HG02884 (cell line): ENCODE measurements around the gene TBL3.
A peak's percentile ranks its signal among the peaks of the same experiment; 100 is the strongest.

Experiments
- ATAC-seq: cut with Tn5 transposase; IDR thresholded peaks from one replicate; pipeline ENCODE4 v1.9.1; 2021; ENCODE audit warnings: mild to moderate bottlenecking, moderate library complexity; ENCODE audit not compliant: unreplicated experiment

TBL3 gene

DNA sequence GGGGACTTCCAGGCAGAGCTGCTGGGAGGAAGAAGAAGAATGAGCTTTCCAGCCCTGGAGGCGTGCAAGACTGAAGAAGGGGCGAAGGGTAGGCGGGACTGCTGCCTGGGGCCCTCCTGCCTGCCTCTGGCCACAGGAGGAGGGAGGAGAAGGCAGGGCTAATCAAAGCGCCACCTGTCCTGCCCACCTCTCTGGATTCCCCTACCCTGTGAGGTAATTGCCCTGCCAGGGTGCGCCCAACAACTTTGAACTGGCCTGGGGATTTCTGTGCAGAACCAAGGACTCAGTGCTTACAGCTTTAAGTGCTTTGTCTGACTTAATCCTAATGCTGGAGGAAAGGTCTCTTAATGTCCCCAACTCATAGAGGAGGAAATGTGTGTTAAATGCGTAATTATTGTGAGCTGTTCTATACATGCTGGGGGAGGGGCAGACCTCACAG lies 9.6 kb downstream of the TBL3 start, which contains the start of gene NOXO1:
NOXO1 (minus strand) TSS at position 72 of the 439 bp plus-strand sequence. CDS start 290 bp downstream, outside the sequence.
- no peak for ATAC-seq

DNA sequence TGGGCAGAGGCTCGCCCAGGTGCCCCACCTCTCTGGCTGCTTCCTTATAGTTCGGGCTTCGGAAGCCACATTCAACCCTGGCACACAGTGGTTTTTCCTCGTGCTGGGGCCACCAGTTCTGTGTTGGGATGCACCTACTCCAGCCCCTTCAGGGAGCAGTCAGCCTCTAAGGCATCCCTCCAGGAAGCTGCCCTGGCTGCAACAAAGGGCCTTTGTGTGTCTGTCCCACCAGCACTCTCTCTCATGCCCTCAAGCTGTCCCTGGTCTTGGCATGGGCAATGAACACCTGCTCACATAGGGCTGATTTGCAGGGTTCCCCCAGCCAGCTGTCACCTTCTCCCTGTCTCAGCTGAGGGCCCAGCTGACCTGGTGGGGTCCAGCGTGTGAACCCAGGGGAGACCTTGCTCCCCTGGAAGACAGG lies 10.2 kb downstream of the TBL3 start:
- no peak for ATAC-seq

DNA sequence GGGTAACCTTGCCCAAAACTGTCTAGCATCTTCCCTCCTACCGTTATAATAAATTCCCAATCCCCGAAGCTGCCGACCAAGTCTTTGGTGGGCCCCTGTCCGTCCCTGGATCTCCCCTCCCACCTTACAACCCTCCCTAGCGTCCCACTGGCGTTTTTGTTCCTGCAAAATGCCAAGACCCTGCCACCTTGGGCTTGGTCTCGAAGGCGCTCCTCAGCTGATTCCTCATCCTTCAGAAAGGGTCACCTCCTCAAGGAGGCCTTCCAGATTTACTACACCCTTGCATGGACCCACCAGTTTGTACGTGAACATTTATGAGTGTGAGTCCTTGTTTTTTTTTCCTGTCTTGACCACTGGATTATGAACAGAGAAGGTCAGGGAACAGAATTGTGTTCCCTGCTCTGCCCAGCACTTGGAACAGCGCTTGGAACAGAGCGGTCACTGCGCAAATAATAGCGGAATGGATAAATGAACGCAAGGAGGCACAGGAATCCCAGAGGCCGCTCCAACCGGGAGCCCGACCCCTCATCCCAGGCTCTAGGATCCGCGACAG lies 11.2 kb downstream of the TBL3 start:
- no peak for ATAC-seq

DNA sequence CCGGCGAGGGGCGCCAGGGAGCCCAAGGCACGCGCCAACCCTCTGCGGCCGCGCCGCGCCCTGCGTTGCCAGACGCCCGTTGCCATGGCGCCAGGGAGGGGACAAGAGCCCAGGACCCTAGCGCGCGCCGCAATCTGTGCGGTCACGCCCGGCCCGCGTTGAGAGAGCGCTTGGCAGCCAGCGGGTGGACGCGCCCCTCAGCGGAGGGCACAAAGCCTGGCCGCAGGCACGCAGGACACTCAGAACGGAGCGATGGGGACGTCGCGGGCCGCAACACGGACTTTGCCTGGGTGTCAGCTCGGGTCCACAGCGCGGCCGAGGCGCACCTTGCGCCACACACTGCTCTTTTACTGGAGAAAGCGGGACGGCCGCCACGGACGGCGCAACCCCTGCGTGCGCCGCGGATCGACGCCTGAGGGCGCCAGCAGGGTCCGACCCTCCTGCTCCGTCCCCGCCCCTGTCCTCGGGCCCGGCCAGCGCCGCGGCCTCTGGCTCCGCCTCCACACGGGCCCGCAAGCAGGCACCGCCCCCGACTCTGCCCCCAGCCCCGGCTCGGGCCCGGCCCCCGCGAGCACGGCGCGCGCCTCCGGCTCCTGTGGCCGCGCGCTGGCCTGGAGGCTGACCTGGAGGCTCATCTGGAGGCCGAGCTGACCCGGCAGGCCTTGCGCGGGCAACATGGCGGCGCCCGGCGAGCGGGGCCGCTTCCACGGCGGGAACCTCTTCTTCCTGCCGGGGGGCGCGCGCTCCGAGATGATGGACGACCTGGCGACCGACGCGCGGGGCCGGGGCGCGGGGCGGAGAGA lies 11.9 kb downstream of the TBL3 start, which contains the start of gene GFER:
GFER (plus strand) TSS at position 650 of the 803 bp plus-strand sequence; CDS start at position 676, 26 bp downstream.
- ATAC-seq: peak; percentile 69

DNA sequence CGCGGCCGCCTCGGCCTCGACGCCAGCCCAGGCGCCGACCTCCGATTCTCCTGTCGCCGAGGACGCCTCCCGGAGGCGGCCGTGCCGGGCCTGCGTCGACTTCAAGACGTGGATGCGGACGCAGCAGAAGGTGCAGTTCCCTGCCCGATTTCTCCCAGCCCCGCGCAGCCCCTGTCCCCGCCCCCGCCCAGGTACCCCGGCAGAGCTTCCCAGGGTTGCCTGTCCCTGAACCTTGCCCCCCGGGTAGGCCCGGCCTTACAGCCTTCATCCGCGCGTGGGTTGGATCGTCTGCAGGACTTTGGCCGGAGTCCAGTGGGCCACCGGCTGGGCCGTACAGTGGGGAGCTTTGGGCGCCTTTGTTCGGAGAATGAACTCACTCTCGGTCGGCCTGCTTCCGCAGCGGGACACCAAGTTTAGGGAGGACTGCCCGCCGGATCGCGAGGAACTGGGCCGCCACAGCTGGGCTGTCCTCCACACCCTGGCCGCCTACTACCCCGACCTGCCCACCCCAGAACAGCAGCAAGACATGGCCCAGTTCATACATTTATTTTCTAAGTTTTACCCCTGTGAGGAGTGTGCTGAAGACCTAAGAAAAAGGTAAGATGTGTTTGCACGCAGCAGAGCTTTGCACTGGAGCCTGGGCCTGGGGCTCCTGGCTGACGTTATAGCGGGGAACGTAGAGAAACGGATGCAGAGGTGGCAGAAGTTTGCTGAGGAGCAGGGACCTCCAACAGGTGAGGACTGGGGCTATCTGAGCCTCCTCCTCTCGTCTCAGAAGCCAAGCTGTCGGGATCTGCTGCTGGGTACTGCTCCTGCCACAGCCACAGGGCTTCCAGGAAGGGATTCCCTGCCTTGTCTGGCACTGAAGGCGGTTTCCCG lies 12.7 kb downstream of the TBL3 start:
- peak; percentile 16 for ATAC-seq

DNA sequence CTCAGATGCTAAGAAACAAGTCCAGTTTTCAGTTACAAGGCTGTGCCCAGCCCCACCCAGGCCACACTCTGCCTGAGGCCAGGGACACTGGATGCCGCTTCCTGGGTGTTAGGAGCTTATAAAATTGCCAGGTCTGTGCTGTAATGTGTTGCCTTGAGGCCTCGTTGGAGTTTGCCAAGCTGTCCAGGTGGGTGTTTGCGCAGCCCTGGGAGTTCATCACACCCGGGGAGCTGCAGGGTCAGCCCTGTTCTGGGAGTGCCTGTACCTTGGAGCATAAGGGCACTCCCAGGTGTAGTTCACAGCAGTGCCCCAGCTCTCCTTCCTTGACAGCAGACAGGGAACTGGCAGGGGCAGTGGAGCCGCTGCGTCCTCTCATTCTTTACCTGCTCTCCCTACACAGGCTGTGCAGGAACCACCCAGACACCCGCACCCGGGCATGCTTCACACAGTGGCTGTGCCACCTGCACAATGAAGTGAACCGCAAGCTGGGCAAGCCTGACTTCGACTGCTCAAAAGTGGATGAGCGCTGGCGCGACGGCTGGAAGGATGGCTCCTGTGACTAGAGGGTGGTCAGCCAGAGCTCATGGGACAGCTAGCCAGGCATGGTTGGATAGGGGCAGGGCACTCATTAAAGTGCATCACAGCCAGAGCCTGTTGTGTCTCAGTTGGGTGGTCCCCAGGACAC lies 13.8 kb downstream of the TBL3 start:
- ATAC-seq: no peak

DNA sequence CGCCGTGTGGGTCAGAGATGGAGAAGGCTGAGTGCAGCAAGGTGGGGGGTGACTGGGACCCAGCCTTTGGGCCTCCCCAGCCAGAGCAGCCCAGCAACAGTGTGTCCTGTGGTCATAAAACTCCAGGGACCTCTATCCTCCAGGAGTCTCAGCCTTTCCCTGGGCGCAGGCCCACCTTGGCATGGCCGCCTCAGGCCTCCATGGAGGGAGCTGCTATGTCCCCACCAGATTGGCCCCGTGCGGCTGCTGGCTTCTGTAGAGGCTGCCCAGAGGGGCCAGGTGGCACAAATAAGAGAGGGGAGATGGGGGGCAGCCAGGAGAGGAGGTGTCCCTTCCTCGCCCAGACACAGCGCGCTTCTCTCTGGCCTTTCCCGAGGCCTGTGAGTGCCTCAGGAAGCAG lies 15.3 kb downstream of the TBL3 start:
- no peak for ATAC-seq

DNA sequence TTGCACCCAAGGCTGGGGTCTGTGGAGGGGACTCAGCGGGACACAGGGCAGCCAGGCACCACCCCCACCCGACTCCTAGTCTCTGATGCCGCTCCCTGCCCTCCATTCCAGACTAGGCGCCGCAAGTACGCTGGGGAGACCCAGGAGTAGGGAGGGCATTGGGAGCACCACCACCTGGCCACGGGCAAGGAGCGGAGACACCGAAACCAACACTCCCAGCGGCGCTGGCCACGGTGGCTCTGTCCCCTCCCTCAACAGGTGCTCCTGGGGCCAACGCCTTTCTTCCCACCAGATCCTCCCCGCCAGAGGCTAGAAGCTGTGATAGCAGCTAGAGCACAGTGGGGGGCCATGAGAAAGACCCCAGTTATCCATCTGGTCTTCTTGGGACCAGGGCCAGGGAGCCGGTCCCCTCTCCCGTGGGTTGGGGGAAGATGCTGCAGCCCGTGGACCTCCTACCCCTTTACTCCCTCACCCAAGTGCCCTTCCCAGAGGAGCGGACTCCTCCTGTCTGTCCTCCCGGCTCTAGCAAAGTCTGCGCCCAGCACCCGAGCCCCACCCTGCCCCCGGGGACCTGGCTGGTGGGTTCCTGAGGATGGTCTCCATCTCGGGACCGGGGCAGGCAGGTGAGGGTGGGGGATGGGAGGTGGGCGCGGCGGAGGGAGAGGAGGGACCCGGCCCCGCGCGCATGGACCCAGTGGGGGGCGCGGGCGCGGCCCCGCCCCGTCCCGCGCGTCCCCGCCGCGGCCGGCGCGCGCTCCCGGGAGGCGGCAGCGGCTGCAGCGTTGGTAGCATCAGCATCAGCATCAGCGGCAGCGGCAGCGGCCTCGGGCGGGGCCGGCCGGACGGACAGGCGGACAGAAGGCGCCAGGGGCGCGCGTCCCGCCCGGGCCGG lies 17.6 kb downstream of the TBL3 start, which contains the start of gene SYNGR3:
SYNGR3 (plus strand) TSS at position 762 of the 892 bp plus-strand sequence. CDS start 133 bp downstream, outside the sequence.
- ATAC-seq: no peak

DNA sequence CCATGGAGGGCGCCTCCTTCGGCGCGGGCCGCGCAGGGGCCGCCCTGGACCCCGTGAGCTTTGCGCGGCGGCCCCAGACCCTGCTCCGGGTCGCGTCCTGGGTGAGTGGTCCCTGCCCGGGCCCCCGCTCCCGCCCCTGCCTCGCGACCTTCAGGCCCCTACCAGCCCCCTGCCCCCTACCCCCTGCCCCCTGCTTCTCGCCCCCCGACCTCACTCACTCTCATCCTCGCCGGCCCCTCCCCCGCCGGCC lies 18.2 kb downstream of the TBL3 start:
- no peak for ATAC-seq

DNA sequence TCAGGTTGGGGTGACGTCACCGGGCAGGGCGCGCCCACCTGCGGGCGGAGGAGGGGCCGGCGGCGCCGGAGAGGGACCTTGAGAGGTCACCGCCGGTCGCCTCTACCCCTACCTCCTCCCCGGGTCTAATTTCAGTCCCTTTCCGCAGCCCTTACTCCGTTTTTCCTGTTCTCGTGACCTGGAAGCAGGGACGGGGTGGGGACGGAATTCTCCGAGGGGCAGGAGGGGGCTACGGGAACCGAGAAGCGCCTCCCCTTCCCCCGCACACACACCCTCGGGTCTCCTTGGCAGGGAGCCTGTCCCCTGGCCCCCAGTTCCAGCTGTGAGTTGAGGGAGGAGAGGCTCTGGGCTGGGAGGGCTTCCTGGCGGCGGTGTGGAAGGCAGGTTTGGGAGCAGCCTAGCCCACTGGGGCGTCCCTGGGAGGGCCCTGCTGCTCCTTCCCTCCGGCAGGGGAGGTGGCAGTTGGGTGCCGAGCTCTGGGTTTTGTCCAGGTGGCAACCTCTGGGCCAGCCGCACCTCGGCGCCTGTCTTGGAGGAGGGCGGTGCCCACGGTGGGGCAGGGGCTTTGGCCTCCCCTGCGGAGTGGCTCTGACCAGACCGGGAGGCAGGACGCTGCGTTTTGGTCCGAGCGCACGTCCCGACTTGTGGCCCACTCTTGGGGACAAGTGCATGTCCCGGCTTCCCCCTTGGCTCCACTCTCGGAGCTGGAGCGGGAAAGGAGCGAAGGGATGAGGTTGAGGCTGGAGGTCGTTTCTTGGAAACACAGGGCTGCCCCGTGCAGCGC lies 18.7 kb downstream of the TBL3 start:
- no peak for ATAC-seq

DNA sequence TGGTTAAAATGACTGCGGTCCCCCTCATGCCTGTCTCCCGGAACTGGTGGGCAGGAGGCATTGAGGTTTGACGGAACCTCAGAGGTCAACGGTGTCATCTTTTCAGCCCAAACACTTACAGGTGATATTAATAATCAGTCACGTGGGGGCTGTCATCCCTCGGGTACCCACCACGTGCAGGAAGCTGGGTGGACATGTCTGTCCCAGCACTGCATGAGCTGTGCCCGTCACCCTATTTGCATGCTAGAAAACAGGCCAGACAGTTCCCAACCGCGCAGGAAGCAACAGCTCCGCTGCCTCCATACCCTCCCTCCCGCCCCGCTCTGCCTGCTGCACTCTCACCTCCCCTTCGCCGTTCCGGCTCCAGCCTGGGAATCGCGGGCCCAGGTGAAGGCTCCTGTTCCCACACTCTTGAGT lies 19.3 kb downstream of the TBL3 start:
- ATAC-seq: no peak

DNA sequence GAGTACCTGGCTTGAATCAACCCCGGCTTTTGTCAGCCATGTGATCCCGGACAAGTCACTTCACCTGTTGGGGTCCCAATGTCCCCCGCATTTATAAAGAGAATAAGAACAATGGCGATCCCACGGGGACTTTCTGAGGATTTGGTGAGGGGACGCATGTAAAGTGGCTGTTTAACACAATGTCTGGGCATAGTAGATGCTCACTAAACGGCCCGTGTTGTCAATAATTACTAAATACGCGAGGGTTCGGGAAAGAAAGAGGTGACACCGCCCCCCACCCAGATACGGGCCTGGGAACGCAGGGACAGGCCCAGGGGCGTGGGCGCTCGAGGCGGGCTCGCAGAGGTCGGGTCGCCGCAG lies 19.7 kb downstream of the TBL3 start:
- peak; percentile 11 for ATAC-seq

DNA sequence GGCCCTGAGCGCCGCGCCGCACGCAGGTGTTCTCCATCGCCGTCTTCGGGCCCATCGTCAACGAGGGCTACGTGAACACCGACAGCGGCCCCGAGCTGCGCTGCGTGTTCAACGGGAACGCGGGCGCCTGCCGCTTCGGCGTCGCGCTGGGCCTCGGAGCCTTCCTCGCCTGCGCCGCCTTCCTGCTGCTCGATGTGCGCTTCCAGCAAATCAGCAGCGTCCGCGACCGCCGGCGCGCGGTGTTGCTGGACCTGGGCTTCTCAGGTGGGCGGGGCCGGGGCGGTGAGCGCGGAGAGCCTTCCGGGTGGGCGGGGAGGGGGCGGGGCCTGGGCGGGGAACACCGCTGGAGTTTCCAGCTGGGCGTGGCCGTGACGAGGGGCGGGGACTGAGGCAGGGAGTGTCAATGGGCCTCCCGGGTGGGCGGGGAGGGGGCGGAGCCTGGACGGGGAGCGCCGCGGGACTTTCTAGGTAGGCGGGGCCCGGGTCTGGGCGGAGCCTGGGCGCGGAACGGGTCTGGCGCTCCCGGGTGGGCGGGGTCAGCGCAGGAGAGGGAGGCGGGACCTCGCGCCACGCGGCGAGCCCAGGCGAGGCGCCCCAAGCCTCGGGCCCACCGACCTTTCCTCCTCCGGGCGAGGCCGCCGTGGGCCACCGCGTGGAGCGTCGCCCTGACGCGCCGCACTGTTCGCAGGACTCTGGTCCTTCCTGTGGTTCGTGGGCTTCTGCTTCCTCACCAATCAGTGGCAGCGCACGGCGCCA lies 20.3 kb downstream of the TBL3 start:
- peak; percentile 41 for ATAC-seq

DNA sequence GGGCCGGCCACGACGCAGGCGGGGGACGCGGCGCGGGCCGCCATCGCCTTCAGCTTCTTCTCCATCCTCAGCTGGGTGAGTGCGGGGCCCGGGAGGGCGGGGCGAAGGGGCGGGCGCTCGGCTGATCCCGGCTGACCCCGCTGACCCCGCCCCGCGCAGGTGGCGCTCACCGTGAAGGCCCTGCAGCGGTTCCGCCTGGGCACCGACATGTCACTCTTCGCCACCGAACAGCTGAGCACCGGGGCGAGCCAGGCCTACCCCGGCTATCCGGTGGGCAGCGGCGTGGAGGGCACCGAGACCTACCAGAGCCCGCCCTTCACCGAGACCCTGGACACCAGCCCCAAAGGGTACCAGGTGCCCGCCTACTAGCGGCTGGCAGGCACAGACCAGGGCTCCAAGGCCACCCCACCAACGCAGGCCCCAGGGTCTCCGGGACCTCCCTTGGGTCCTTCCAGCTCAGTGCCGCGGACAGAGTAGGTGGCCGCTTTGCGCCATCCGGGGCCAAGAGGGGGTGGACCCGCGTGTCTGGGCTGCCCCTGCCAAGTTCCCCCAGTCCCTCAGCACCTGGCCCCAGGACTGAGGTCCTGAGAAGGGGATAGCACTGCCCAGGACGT lies 21.0 kb downstream of the TBL3 start:
- no peak for ATAC-seq

DNA sequence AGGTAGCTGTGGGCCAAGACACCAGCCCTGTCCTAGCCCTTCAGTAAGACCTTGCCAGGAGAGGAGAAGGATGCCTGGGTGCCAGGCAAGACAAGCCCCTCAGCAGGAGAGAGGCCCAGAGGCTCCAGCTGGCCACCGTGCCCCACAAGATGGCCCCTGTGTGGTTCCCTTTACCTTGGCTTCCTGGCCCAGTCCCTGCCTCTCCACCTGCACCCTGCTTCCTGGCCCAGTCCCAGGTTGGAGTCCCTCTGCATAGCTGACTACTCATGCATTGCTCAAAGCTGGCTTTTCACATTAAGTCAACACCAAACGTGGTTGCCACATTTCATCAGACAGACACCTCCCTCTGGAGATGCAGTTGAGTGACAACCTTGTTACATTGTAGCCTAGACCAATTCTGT lies 21.9 kb downstream of the TBL3 start:
- no peak for ATAC-seq

DNA sequence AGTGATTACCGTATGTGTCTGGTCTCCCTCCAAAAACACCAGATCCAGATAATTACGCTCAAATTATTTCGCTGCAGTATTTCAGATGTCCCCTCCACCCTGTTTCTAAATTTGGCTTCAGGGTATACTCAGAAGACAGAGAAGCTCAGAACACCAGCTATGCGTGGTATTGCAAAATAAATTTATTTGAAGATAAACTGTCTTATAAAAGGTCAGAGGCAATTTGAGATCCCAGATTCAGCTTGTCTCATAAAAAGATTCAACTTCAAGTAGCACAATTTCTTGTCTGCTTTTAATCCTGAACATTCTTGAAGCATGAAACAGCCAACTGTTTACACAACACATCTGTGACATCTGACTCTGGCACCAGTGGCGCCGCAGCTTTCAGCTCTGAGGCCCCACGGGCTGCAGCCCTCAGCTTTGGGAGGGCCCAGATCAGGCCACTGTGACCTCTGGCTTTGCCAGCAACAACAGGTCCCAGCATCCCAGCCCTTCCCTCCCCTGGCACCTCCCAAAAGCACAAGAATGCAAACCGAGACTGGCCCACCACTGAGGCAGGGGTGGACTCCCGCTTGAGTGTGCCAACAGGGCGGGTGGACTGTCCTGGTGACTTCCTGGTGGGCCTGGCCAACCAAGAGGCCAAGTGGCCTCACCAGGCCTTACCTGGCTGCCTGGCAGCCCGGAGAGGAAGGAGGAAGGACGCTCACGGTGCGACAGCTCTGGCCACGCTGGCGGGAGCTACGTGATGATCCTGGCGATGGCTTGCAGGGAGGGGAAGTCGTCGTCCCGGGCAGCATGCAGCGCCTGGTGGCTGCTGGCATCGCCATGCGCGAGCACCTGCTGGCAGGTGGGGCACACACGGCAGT lies 25.9 kb downstream of the TBL3 start:
- no peak for ATAC-seq

DNA sequence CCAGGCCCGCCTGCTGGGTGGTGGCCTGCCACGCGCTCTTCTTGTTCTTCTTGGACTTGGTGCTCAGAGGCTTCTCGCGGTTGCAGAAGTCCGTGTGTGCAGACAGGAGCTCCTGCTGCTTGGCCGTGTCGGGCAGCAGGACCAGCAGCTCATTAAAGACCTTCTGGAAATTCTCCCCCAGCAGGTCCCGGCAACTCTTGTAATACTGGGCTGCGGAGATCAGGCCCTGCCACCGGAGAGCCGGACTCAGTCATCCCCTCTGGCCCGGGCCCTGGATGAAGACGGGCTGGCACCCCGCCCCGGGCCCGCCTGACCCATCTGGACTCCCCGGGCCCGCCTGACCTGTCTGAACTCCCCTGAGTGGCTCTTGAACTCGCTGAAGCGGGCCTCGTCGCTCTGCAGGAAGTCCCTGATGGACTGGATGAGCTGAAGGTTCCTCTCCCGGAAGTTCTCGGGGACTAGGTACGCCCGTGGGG lies 26.5 kb downstream of the TBL3 start:
- no peak for ATAC-seq
